ENCODE results near the gene CNST.

Gene CNST

GRCh38 chr1:246566128-246566812 lies at the start of gene CNST, which contains the start of gene TFB2M:
Gene CNST, plus strand, starts transcription at chr1:246566456. Its CDS starts 25,107 bp downstream, at chr1:246591563.
Gene TFB2M, minus strand, starts transcription at chr1:246566261. Its CDS starts 123 bp downstream, at chr1:246566138.
- peak within 1 kb of the TSS; percentile 75 for H3K4me3 ChIP-seq
- peak within 1 kb of the TSS; percentile 92 to 97 for H3K27ac ChIP-seq
- no peak for TF ChIP-seq CTCF (IDR thresholded peaks at IDR 0.05)
- peak; percentile 98 for DNase-seq (ENCODE audit: low spot score)

GRCh38 chr1:246517391-246517790 lies 48.9 kb upstream of the CNST start:
- H3K4me3 ChIP-seq: no peak overlapping the region
- no peak for TF ChIP-seq CTCF (IDR thresholded peaks at IDR 0.05)
- no peak overlapping the region for H3K27ac ChIP-seq
- DNase-seq (ENCODE audit: low spot score): no peak

- no peak for DNase-seq (ENCODE audit: low spot score)
- no peak for TF ChIP-seq CTCF (IDR thresholded peaks at IDR 0.05)
- Histone ChIP-seq H3K4me3 (no peak overlapping the region), H3K27ac (no peak overlapping the region)
Observed at GRCh38 chr1:246518456-246519205, 47.6 kb upstream of the CNST start.

- H3K27ac ChIP-seq: no peak overlapping the region
- no peak for DNase-seq (ENCODE audit: low spot score)
- TF ChIP-seq CTCF (IDR thresholded peaks at IDR 0.05): no peak
- no peak overlapping the region for H3K4me3 ChIP-seq
Observed at GRCh38 chr1:246519514-246519913, 46.7 kb upstream of the CNST start.

GRCh38 chr1:246526380-246526779 lies 39.9 kb upstream of the CNST start:
- H3K4me3 ChIP-seq: no peak overlapping the region
- no peak for DNase-seq (ENCODE audit: low spot score)
- H3K27ac ChIP-seq: no peak overlapping the region
- no peak for TF ChIP-seq CTCF (IDR thresholded peaks at IDR 0.05)

- H3K4me3 ChIP-seq: no peak overlapping the region
- DNase-seq (ENCODE audit: low spot score): no peak
- no peak overlapping the region for H3K27ac ChIP-seq
- TF ChIP-seq CTCF (IDR thresholded peaks at IDR 0.05): no peak
Observed at GRCh38 chr1:246526915-246527314, 39.3 kb upstream of the CNST start.

Data from coronary artery (tissue), 2 donors.